Activated T-cell treated with anti-CD3 and anti-CD28 coated beads for 1 hour (primary cell): ENCODE data around the gene HOOK1.
"Not testable (repeated sequence)": the region's sequence is repeated elsewhere in the genome, so short reads cannot be mapped to it uniquely, and the experiment has no call there.

Experiments used
- DNase-seq: peaks from one replicate; pipeline ENCODE4 v3.0.0-alpha.2; 2020; ENCODE audit warnings: low read depth

The HOOK1 gene

GRCh38 chr1:59885160-59885832, 70.5 kb downstream of the HOOK1 start:
- DNase-seq = no peak

GRCh38 chr1:59892841-59893811, 78.4 kb downstream of the HOOK1 start:
- DNase-seq = no peak

GRCh38 chr1:59897165-59897564, 82.4 kb downstream of the HOOK1 start:
- no peak for DNase-seq

GRCh38 chr1:59898927-59899326, 84.2 kb downstream of the HOOK1 start:
- DNase-seq = no peak

GRCh38 chr1:59900640-59901039, 85.9 kb downstream of the HOOK1 start:
- no peak for DNase-seq

GRCh38 chr1:59901770-59902388, 87.1 kb downstream of the HOOK1 start:
- DNase-seq = no peak

GRCh38 chr1:59903141-59903754, 88.5 kb downstream of the HOOK1 start:
- no peak for DNase-seq

GRCh38 chr1:59906931-59907330, 92.2 kb downstream of the HOOK1 start:
- no peak for DNase-seq

GRCh38 chr1:59908084-59908483, 93.3 kb downstream of the HOOK1 start:
- no peak for DNase-seq

- DNase-seq = no peak
Observed at GRCh38 chr1:59908682-59909081, 93.9 kb downstream of the HOOK1 start.

GRCh38 chr1:59914791-59915286, 100.1 kb downstream of the HOOK1 start:
- DNase-seq = not testable (repeated sequence)

GRCh38 chr1:59915516-59915915, 100.8 kb downstream of the HOOK1 start:
- DNase-seq = no peak

GRCh38 chr1:59917026-59917784, 102.5 kb downstream of the HOOK1 start:
- no peak for DNase-seq

- DNase-seq = no peak
Observed at GRCh38 chr1:59917785-59918180, 103.0 kb downstream of the HOOK1 start.

GRCh38 chr1:59919746-59920145, 105.0 kb downstream of the HOOK1 start:
- no peak for DNase-seq

GRCh38 chr1:59921258-59921899, 106.6 kb downstream of the HOOK1 start:
- not testable (repeated sequence) for DNase-seq

- no peak for DNase-seq
Observed at GRCh38 chr1:59924653-59925052, 109.9 kb downstream of the HOOK1 start.
